GM12891 (cell line): ENCODE measurements around the gene NUDT12.

Experiments used
- DNase-seq: peaks from one replicate; pipeline ENCODE4 v3.0.0; 2011; ENCODE audit warnings: low spot score; ENCODE audit not compliant: insufficient read length
- FAIRE-seq: peaks from 2 replicates; lab custom pipeline; 2011; peaks lifted over from hg19 to GRCh38; lab: Jason Lieb, UNC
- PAX5 ChIP-seq: IDR thresholded peaks from 2 replicates; pipeline ENCODE4 v1.6.1; 2011; ENCODE audit warnings: low read length, moderate library complexity, mild to moderate bottlenecking; ENCODE audit not compliant: insufficient read depth, severe bottlenecking
- POLR2A ChIP-seq: IDR thresholded peaks from 2 replicates; pipeline ENCODE4 v1.6.1; 2011; ENCODE audit warnings: low read depth, low read length, control low read depth
- POLR2AphosphoS5 ChIP-seq: IDR thresholded peaks from 2 replicates; pipeline ENCODE4 v1.6.1; 2011; ENCODE audit warnings: low read depth, low read length, control low read depth
- POU2F2 ChIP-seq: IDR thresholded peaks from 2 replicates; pipeline ENCODE4 v1.6.1; 2011; ENCODE audit warnings: low read depth, mild to moderate bottlenecking, control low read depth, low read length, moderate library complexity
- SPI1 ChIP-seq: IDR thresholded peaks from 2 replicates; pipeline ENCODE4 v1.6.1; 2011; ENCODE audit warnings: low read depth, low read length, control low read depth
- TAF1 ChIP-seq: IDR thresholded peaks from 2 replicates; pipeline ENCODE4 v1.6.1; 2011; ENCODE audit warnings: low read depth, low read length, control low read depth

Gene NUDT12

GRCh38 chr5:103546858-103547257, 15.7 kb downstream of the NUDT12 start:
- no peak for DNase-seq
- no peak for FAIRE-seq
- TF ChIP-seq POLR2A (no peak), POLR2AphosphoS5 (no peak), POU2F2 (no peak), TAF1 (no peak), SPI1 (no peak)

GRCh38 chr5:103542441-103542840, 20.1 kb downstream of the NUDT12 start:
- no peak for FAIRE-seq
- no peak for DNase-seq
- no peak for TF ChIP-seq POLR2A
- no peak for TF ChIP-seq TAF1
- no peak for TF ChIP-seq POU2F2
- TF ChIP-seq SPI1 = no peak
- no peak for TF ChIP-seq POLR2AphosphoS5
- no peak for TF ChIP-seq PAX5

- TF ChIP-seq POLR2AphosphoS5 = no peak
- TF ChIP-seq SPI1 = no peak
- TF ChIP-seq POU2F2 = no peak
- TF ChIP-seq PAX5 = no peak
- TF ChIP-seq TAF1 = no peak
- TF ChIP-seq POLR2A = no peak
- DNase-seq = no peak
- FAIRE-seq = no peak
Observed at GRCh38 chr5:103541569-103541968, 21.0 kb downstream of the NUDT12 start.

GRCh38 chr5:103541114-103541513, 21.5 kb downstream of the NUDT12 start:
- no peak for DNase-seq
- TF ChIP-seq POU2F2 = no peak
- TF ChIP-seq TAF1 = no peak
- TF ChIP-seq POLR2A = no peak
- no peak for TF ChIP-seq POLR2AphosphoS5
- TF ChIP-seq PAX5 = no peak
- no peak for TF ChIP-seq SPI1
- no peak for FAIRE-seq

- DNase-seq (no peak), FAIRE-seq (no peak)
- TF ChIP-seq TAF1 (no peak), SPI1 (no peak), POU2F2 (no peak), PAX5 (no peak), POLR2A (no peak), POLR2AphosphoS5 (no peak)
Observed at GRCh38 chr5:103539376-103540330, 22.9 kb downstream of the NUDT12 start.

GRCh38 chr5:103532086-103532734, 30.4 kb downstream of the NUDT12 start:
- TF ChIP-seq POLR2AphosphoS5 (no peak), POLR2A (no peak), SPI1 (no peak), POU2F2 (no peak), TAF1 (no peak), PAX5 (no peak)
- no peak for FAIRE-seq
- no peak for DNase-seq

GRCh38 chr5:103526164-103526915, 36.2 kb downstream of the NUDT12 start:
- DNase-seq (no peak), FAIRE-seq (no peak)
- TF ChIP-seq POU2F2 (no peak), TAF1 (no peak), POLR2A (no peak), PAX5 (no peak), SPI1 (no peak), POLR2AphosphoS5 (no peak)

GRCh38 chr5:103525361-103525760, 37.2 kb downstream of the NUDT12 start:
- no peak for FAIRE-seq
- TF ChIP-seq POLR2AphosphoS5 (no peak), POLR2A (no peak), POU2F2 (no peak), SPI1 (no peak), TAF1 (no peak), PAX5 (no peak)

GRCh38 chr5:103523319-103523718, 39.3 kb downstream of the NUDT12 start:
- FAIRE-seq = no peak
- DNase-seq = no peak
- TF ChIP-seq POLR2A = no peak
- TF ChIP-seq TAF1 = no peak
- TF ChIP-seq POU2F2 = no peak
- no peak for TF ChIP-seq PAX5
- no peak for TF ChIP-seq POLR2AphosphoS5
- no peak for TF ChIP-seq SPI1

More at GRCh38 chr5:103525361-103525760, 37.2 kb downstream of the NUDT12 start:
- no peak for DNase-seq

- TF ChIP-seq SPI1 (no peak), POU2F2 (no peak), POLR2A (no peak), POLR2AphosphoS5 (no peak), PAX5 (no peak), TAF1 (no peak)
- DNase-seq (no peak), FAIRE-seq (no peak)
Observed at GRCh38 chr5:103522586-103522985, 40.0 kb downstream of the NUDT12 start.
